WTC11 (cell line): ENCODE results near the gene SEC14L6.
"Not testable (repeated sequence)": the region's sequence is repeated elsewhere in the genome, so short reads cannot be mapped to it uniquely, and the experiment has no call there.

Experiments
- ATF1 ChIP-seq: sonication (generic); formaldehyde crosslinking; IDR thresholded peaks from 2 replicates; pipeline ENCODE4 v1.8.1; 2023; ENCODE audit warnings: mild to moderate bottlenecking, moderate library complexity, missing genetic modification reagents
- ATF2 ChIP-seq: sonication (generic); formaldehyde crosslinking; IDR thresholded peaks from 2 replicates; pipeline ENCODE4 v1.8.1; 2022; ENCODE audit warnings: low read depth, missing genetic modification reagents, borderline replicate concordance
- CTCF ChIP-seq: fragments of 200-600 bp; IDR thresholded peaks from 2 replicates; pipeline ENCODE4 v1.8.0; 2022; ENCODE audit warnings: antibody characterized with exemption
- ELF4 ChIP-seq: sonication (generic); formaldehyde crosslinking; IDR thresholded peaks from 2 replicates; pipeline ENCODE4 v1.8.1; 2022; ENCODE audit warnings: low read depth, mild to moderate bottlenecking, moderate library complexity, missing genetic modification reagents
- EMX1 ChIP-seq: fragments of 250-450 bp; sonication (Bioruptor Pico); IDR thresholded peaks from 2 replicates; pipeline ENCODE4 v1.8.0; 2021; ENCODE audit warnings: mild to moderate bottlenecking
- HMGA2 ChIP-seq: fragments of 250-450 bp; sonication (Bioruptor Pico); IDR thresholded peaks from 2 replicates; pipeline ENCODE4 v1.4.0; 2021; ENCODE audit warnings: mild to moderate bottlenecking, moderate library complexity
- MAX ChIP-seq: sonication (generic); formaldehyde crosslinking; IDR thresholded peaks from 2 replicates; pipeline ENCODE4 v1.8.0; 2022; ENCODE audit warnings: mild to moderate bottlenecking, missing genetic modification reagents
- NR2C2 ChIP-seq: sonication (generic); formaldehyde crosslinking; IDR thresholded peaks from 2 replicates; pipeline ENCODE4 v1.8.0; 2022; ENCODE audit warnings: mild to moderate bottlenecking, missing genetic modification reagents
- TEAD4 ChIP-seq: sonication (generic); formaldehyde crosslinking; IDR thresholded peaks from 2 replicates; pipeline ENCODE4 v1.8.0; 2022; ENCODE audit warnings: mild to moderate bottlenecking, missing genetic modification reagents
- USF1 ChIP-seq: sonication (generic); formaldehyde crosslinking; IDR thresholded peaks from 2 replicates; pipeline ENCODE4 v1.8.0; 2022; ENCODE audit warnings: mild to moderate bottlenecking, missing genetic modification reagents
- USF2 ChIP-seq: sonication (generic); formaldehyde crosslinking; IDR thresholded peaks from 2 replicates; pipeline ENCODE4 v1.8.1; 2023; ENCODE audit warnings: mild to moderate bottlenecking, missing genetic modification reagents, moderate library complexity
- ZNF138 ChIP-seq: sonication (generic); formaldehyde crosslinking; conservative IDR thresholded peaks from 2 replicates; pipeline ENCODE4 v1.8.1; 2022; ENCODE audit warnings: mild to moderate bottlenecking, moderate library complexity, missing genetic modification reagents
- ZNF512 ChIP-seq: sonication (generic); formaldehyde crosslinking; IDR thresholded peaks from 2 replicates; pipeline ENCODE4 v1.8.1; 2022; ENCODE audit warnings: missing genetic modification reagents, borderline replicate concordance

GRCh38 chr22:30541511-30541910, 5.0 kb downstream of the SEC14L6 start:
- not testable (repeated sequence) for TF ChIP-seq MAX (CRISPR knock-in tag); CTCF; ELF4 (CRISPR knock-in tag); ATF1 (CRISPR knock-in tag); EMX1; HMGA2; USF1; USF2 (CRISPR knock-in tag); TEAD4 (CRISPR knock-in tag); ZNF512 (CRISPR knock-in tag); NR2C2 (CRISPR knock-in tag); ATF2 (CRISPR knock-in tag); ZNF138 (CRISPR knock-in tag)
